Superior temporal gyrus (tissue), 1 donor: Measurements from ENCODE around the gene CERS3.

Experiments used
- DNase-seq: peaks from one replicate; pipeline ENCODE4 v3.0.0-alpha.2; 2016; ENCODE audit errors: extremely low spot score

Gene CERS3

DNA sequence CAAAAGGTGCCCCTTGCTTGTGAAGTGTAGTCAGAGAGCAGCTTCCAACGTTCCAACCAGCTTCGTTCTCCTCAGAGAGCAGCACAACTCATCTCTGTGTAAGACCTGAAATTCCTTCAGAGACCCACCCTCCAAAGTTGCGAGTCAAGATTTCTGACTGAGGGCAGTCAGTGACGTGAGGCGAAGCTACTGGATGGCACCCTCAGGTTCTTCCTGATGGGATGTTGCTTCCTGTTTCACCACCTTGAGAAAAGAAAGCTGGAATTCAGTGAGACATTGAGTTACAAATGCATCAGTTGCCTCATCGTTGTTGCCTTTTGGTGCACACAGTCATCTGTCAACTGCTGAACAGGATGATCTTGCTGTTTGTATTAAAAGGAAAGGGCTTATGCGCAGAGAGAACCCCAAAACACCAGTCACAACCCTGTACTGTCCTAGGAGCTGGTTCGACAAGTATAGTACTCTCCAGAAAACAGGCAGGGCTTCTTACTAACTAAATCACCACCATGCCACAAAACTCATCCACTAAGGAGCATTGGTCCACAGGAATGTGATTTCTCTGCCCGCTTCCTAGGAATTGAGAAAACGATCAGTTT, at the start of gene CERS3:
Gene CERS3, minus strand, starts transcription at position 118 of the 596 bp plus-strand sequence. CDS start 27,101 bp downstream, outside the sequence.
- no peak for DNase-seq

GRCh38 chr15:100573526-100573925, 44.8 kb upstream of the CERS3 start:
- DNase-seq: no peak

GRCh38 chr15:100572362-100572983, 43.7 kb upstream of the CERS3 start:
- peak; percentile 78 for DNase-seq

- no peak for DNase-seq
Observed at GRCh38 chr15:100571592-100572167, 42.9 kb upstream of the CERS3 start.

DNA sequence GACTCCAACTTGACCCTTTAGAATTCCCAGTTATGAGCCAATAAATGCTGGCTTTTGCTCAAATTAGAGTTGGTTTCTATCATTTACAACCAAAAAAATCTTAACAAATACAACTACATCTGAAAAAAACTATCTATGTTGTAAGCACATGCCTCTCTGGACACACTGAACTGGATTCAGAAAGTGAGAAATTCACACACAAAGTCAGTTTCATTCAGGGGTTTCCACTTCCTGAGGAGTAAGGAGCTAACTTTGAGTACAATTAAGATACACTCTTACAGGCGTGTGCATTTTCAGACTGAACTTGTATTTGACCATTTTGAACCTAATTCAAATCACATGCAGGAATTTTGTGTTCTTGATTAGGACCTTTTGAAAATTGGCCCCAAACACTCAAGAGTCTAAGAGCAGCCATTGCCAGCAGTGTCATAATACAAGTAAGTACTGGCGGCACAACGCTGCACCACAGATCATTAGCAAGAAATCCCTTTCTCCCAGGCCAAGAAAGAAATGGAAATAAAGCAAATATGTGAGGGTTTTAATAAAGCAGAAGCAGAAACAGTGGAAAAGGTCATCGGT, 42.1 kb upstream of the CERS3 start:
- DNase-seq: no peak

GRCh38 chr15:100570275-100570674, 41.5 kb upstream of the CERS3 start:
- no peak for DNase-seq

- no peak for DNase-seq
Observed at GRCh38 chr15:100569391-100569790, 40.6 kb upstream of the CERS3 start.

GRCh38 chr15:100566850-100567628, 38.3 kb upstream of the CERS3 start:
- no peak for DNase-seq

- no peak for DNase-seq
Observed at GRCh38 chr15:100565591-100565990, 36.8 kb upstream of the CERS3 start.

- no peak for DNase-seq
Observed at GRCh38 chr15:100560323-100560722, 31.6 kb upstream of the CERS3 start.

- no peak for DNase-seq
Observed at GRCh38 chr15:100559330-100559729, 30.6 kb upstream of the CERS3 start.

DNA sequence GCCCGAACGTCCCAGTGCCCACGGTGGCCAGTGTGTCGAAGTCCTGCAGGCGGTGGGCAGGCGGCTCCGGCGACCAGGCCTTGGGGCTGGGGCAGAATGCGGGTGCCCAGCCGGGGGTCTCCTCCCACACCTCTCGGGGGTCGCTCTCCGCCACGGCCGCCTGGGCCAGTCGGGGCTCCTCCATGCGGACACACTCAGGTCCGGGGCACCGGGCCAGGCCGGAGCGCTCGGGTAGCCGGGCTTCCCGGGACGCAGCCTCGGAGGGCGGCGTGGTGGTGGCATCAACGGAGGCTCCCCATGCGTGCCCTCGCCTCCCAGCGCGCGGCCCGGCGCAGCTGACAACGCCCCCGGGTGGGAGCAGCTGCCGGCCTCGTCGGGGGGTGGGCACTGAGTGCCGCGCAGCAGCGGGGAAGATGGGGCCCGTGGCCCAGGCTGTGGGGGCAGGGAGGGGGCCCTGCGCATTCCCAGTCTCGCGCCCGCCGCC, 30.1 kb upstream of the CERS3 start:
- DNase-seq: no peak

GRCh38 chr15:100553468-100553867, 24.7 kb upstream of the CERS3 start:
- no peak for DNase-seq

DNA sequence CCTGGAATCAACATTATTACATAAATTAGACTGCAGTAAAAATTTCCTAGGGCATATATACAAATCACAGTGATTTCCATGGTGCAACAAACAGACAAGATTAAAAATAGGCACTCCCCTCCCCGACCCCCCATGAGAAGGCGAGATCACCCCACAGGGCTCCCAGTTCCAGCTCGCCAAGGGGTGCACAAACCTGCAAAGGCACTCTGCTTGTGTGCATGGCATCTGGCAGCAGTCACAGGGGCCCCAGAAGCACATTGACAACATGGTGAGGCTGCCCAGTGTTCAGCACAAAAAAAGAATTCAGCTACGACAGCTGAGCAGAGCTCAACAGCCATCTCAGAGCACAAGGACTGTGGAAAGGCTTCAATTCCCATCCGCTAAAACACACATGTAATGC, 19.2 kb upstream of the CERS3 start:
- DNase-seq: no peak

GRCh38 chr15:100544946-100545345, 16.2 kb upstream of the CERS3 start:
- DNase-seq: no peak

DNA sequence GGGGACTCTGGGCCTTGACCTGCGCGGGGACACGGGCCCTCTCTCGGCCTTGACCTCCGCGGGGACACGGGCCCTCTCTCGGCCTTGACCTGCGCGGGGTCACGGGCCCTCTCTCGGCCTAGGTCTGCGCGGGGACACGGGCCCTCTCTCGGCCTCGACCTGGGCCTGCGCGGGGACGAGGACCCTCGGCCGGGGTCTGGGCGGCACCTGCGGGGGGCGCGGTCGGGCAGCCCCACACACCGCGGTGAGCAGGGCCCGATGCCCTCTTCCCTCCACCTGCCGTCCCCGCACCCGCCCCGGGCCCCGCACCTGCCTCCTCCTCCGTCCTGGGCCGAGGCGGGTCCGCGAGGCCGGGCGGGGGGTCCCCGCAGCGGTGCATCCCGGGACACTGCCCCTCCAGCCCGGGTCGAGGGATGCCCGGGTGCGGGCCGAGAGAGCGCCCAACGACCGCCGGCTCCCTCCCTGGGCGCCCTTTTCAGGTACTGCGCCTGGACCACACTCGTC, 15.6 kb upstream of the CERS3 start:
- DNase-seq: no peak

DNA sequence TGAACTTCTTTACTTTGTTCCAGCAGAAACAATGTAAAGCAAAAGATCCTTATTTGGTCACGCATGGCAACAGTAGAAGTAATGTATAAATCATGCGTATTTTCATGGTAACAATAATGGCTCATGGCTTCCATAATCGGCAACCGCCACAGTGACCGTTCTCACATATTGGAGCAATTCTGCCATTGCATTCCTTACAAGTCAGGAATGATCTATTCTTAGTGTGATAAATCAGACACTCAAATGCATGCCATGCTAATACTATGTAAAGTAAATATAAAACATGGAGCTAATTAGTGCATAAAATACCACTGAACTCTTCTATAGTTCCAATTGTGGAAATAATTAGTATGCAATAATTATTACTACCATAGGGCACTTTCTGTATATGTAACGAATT, 13.5 kb upstream of the CERS3 start:
- DNase-seq: no peak

GRCh38 chr15:100537331-100537730, 8.6 kb upstream of the CERS3 start:
- no peak for DNase-seq

- DNase-seq: no peak
Observed at GRCh38 chr15:100536733-100537132, 8.0 kb upstream of the CERS3 start.

DNA sequence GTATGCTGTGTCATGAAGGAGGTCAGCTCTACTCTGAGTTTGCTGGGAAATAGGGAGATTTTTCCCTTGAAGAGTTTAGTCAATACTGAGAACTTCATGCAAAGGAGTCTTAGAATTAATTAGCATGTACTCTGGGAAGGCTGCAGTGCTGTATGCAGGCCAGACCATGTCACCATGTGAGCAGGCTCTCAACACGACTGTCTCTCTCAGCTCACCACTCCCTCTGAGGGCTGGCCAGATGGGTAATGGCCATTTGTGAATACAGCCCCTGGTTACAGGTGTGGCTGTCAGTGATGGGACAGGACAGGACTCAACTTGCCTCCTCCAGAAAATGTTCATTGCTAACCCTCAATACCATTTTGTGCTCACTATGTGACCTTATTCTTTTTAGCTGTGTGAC, 5.1 kb upstream of the CERS3 start:
- DNase-seq: no peak

- DNase-seq: no peak
Observed at GRCh38 chr15:100531823-100532327, 3.1 kb upstream of the CERS3 start.

- DNase-seq: no peak
Observed at GRCh38 chr15:100531204-100531603, 2.5 kb upstream of the CERS3 start.
